ENCODE results near the gene SHANK2.

DNA sequence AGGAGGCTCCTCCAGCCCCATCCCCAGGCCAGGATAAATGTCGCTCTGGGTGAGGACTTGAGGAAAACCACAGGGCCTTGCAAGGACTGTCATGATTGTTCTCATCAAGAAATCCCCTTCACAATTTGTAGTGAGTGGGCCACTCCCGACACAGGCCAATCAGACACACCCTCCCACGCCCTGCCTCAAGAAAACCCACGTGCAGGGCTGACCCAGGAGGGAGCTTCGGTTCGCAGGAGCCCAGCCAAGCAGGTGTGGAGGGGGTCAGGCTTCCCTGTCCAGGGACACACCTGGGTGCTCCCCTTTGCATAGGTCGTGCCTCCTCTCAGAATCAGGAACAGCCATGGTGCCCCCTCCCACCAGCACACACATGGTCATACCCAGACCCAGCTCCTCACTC lies 43.2 kb downstream of the SHANK2 start:
- TF ChIP-seq POLR2A (IDR thresholded peaks at IDR 0.05) (no peak), POLR2AphosphoS5 (IDR thresholded peaks at IDR 0.05) (no peak), EP300 (IDR thresholded peaks at IDR 0.05; ENCODE audit: low read depth) (no peak)
- TF ChIP-seq, protein P1, sequence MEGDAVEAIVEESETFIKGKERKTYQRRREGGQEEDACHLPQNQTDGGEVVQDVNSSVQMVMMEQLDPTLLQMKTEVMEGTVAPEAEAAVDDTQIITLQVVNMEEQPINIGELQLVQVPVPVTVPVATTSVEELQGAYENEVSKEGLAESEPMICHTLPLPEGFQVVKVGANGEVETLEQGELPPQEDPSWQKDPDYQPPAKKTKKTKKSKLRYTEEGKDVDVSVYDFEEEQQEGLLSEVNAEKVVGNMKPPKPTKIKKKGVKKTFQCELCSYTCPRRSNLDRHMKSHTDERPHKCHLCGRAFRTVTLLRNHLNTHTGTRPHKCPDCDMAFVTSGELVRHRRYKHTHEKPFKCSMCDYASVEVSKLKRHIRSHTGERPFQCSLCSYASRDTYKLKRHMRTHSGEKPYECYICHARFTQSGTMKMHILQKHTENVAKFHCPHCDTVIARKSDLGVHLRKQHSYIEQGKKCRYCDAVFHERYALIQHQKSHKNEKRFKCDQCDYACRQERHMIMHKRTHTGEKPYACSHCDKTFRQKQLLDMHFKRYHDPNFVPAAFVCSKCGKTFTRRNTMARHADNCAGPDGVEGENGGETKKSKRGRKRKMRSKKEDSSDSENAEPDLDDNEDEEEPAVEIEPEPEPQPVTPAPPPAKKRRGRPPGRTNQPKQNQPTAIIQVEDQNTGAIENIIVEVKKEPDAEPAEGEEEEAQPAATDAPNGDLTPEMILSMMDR (IDR thresholded peaks at IDR 0.05), result no peak
